Vagina (tissue), 2 donors: ENCODE results near the gene RPRML.

Source experiments
- POLR2A ChIP-seq, 2 donors: fragments of 450-650 bp; IDR thresholded peaks; one replicate each; pipeline ENCODE4 v1.6.1; 2017; ENCODE audit warnings: antibody characterized with exemption in 2 of 2, mild to moderate bottlenecking in 2 of 2, moderate library complexity in 2 of 2
- POLR2AphosphoS5 ChIP-seq, 2 donors: sonication (generic); formaldehyde crosslinking; IDR thresholded peaks; one replicate each; pipeline ENCODE4 v1.9.0; 2017; ENCODE audit warnings: antibody characterized with exemption in 2 of 2, mild to moderate bottlenecking in 2 of 2, low read depth in 1 of 2; ENCODE audit not compliant: insufficient read depth in 1 of 2
- TF ChIP-seq, protein P1 (sequence below), 3 experiments: fragments of 450-650 bp in 2 of 3; fragments of 200-600 bp in 1 of 3; sonication (generic) in 1 of 3; IDR thresholded peaks; one replicate each; pipeline ENCODE4 v1.5.1; 2017 to 2019; ENCODE audit warnings: antibody characterized with exemption in 3 of 3, mild to moderate bottlenecking in 2 of 3, moderate library complexity in 2 of 3

DNA sequence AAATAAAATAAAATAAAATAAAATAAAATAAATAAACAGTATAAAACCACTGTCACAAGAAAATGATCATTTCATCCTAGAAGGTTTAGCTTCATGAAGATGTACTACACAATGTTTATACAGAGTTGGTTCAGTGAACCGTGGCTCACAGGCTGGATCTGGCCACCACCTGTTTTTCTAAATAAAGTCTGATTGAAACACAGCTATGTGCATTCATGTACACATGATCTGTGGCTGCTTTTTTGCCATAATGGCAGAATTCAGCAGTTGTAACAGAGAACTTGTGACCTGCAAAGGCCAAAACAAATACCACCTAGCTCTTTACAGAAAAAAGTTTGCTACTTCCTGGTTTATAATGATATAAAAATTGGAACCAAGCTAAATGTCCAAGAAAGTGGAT lies 12.6 kb upstream of the RPRML start:
- TF ChIP-seq, protein P1, sequence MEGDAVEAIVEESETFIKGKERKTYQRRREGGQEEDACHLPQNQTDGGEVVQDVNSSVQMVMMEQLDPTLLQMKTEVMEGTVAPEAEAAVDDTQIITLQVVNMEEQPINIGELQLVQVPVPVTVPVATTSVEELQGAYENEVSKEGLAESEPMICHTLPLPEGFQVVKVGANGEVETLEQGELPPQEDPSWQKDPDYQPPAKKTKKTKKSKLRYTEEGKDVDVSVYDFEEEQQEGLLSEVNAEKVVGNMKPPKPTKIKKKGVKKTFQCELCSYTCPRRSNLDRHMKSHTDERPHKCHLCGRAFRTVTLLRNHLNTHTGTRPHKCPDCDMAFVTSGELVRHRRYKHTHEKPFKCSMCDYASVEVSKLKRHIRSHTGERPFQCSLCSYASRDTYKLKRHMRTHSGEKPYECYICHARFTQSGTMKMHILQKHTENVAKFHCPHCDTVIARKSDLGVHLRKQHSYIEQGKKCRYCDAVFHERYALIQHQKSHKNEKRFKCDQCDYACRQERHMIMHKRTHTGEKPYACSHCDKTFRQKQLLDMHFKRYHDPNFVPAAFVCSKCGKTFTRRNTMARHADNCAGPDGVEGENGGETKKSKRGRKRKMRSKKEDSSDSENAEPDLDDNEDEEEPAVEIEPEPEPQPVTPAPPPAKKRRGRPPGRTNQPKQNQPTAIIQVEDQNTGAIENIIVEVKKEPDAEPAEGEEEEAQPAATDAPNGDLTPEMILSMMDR (IDR thresholded peaks at IDR 0.05), result no peak
- TF ChIP-seq POLR2A (IDR thresholded peaks at IDR 0.05), result no peak
- TF ChIP-seq POLR2AphosphoS5 (IDR thresholded peaks at IDR 0.05; ENCODE audit: insufficient read depth in 1 of 2, low read depth in 1 of 2), result no peak
